HEK293 (cell line): ENCODE results near the gene MSI1.

ENCODE experiments used
- CTCF ChIP-seq: fragments of 450-650 bp; formaldehyde crosslinking; IDR thresholded peaks from 2 replicates; pipeline ENCODE4 v1.5.1; 2016; ENCODE audit warnings: missing biosample characterization, missing genetic modification characterization
- HOXA7 ChIP-seq: sonication (generic); formaldehyde crosslinking; IDR thresholded peaks from 2 replicates; pipeline ENCODE4 v1.8.1; 2022; ENCODE audit warnings: missing genetic modification reagents, borderline replicate concordance
- HOXC10 ChIP-seq: sonication (generic); formaldehyde crosslinking; IDR thresholded peaks from 2 replicates; pipeline ENCODE4 v1.8.1; 2023; ENCODE audit warnings: mild to moderate bottlenecking, missing genetic modification reagents
- SCRT2 ChIP-seq: fragments of 450-650 bp; formaldehyde crosslinking; IDR thresholded peaks from 2 replicates; pipeline ENCODE4 v1.5.1; 2016; ENCODE audit warnings: missing biosample characterization, missing genetic modification characterization
- ZNF10 ChIP-seq: fragments of 450-650 bp; formaldehyde crosslinking; IDR thresholded peaks from 2 replicates; pipeline ENCODE4 v1.5.1; 2017; ENCODE audit warnings: missing biosample characterization, missing genetic modification characterization
- ZNF140 ChIP-seq: fragments of 450-650 bp; formaldehyde crosslinking; IDR thresholded peaks from 2 replicates; pipeline ENCODE4 v1.5.1; 2016; ENCODE audit warnings: missing biosample characterization, missing genetic modification characterization
- ZNF24 ChIP-seq: fragments of 450-650 bp; formaldehyde crosslinking; IDR thresholded peaks from 2 replicates; pipeline ENCODE4 v1.5.1; 2016; ENCODE audit warnings: missing biosample characterization, missing genetic modification characterization
- ZNF335 ChIP-seq: fragments of 450-650 bp; formaldehyde crosslinking; conservative IDR thresholded peaks from 2 replicates; pipeline ENCODE4 v1.5.1; 2016; ENCODE audit warnings: missing biosample characterization, missing genetic modification characterization
- ZNF416 ChIP-seq: fragments of 450-650 bp; formaldehyde crosslinking; IDR thresholded peaks from 2 replicates; pipeline ENCODE4 v1.5.1; 2016; ENCODE audit warnings: missing biosample characterization, missing genetic modification characterization
- ZNF529 ChIP-seq: fragments of 450-650 bp; formaldehyde crosslinking; IDR thresholded peaks from 2 replicates; pipeline ENCODE4 v1.5.1; 2017; ENCODE audit warnings: missing genetic modification characterization, missing biosample characterization; ENCODE audit not compliant: insufficient replicate concordance
- ZNF558 ChIP-seq: fragments of 450-650 bp; formaldehyde crosslinking; IDR thresholded peaks from 2 replicates; pipeline ENCODE4 v1.5.1; 2016; ENCODE audit warnings: missing biosample characterization, missing genetic modification characterization
- ZNF561 ChIP-seq: fragments of 450-650 bp; IDR thresholded peaks from 2 replicates; pipeline ENCODE4 v1.5.1; 2018; ENCODE audit warnings: missing biosample characterization, missing genetic modification characterization, borderline replicate concordance

- TF ChIP-seq ZNF335 (tag by site-specific recombination), result no peak
- no peak for TF ChIP-seq ZNF558
- no peak for TF ChIP-seq ZNF24 (tag by site-specific recombination)
- no peak for TF ChIP-seq SCRT2
- TF ChIP-seq HOXA7, result no peak
- no peak for TF ChIP-seq ZNF561 (tag by site-specific recombination)
- no peak for TF ChIP-seq CTCF
- TF ChIP-seq HOXC10 (CRISPR knock-in tag), result no peak
- no peak for TF ChIP-seq ZNF10 (tag by site-specific recombination)
- TF ChIP-seq ZNF529 (tag by site-specific recombination), result no peak
- no peak for TF ChIP-seq ZNF140 (tag by site-specific recombination)
- TF ChIP-seq ZNF416, result no peak
These were observed 1.6 kb upstream of the MSI1 start for GRCh38 chr12:120370343-120371243.
